MM.1S (cell line): ENCODE data around the gene BICC1.

Experiments
- DNase-seq: peaks from one replicate; pipeline ENCODE4 v3.0.0-alpha.2; 2015
- H2AFZ ChIP-seq: fragments of 300-600 bp; sonication (generic); 2 replicates; pipeline ENCODE4 v1.6.0; 2016; ENCODE audit warnings: antibody characterized with exemption, low read length
- H3F3A ChIP-seq: fragments of 300-600 bp; sonication (generic); 2 replicates; pipeline ENCODE4 v1.6.1; 2016; ENCODE audit warnings: mild to moderate bottlenecking, antibody characterized with exemption, low read length, moderate library complexity, mixed read lengths; ENCODE audit not compliant: insufficient read depth
- H3K27ac ChIP-seq: fragments of 300-600 bp; sonication (generic); 2 replicates; pipeline ENCODE4 v1.5.1; 2016; ENCODE audit warnings: mild to moderate bottlenecking, low read length
- H3K27me3 ChIP-seq: fragments of 300-600 bp; sonication (generic); replicated peaks from 2 replicates; pipeline ENCODE4 v1.6.0; 2016; ENCODE audit warnings: low read length; ENCODE audit not compliant: insufficient read depth
- H3K36me3 ChIP-seq: fragments of 300-600 bp; sonication (generic); replicated peaks from 2 replicates; pipeline ENCODE4 v1.6.1; 2016; ENCODE audit warnings: mild to moderate bottlenecking, low read length, mixed read lengths; ENCODE audit not compliant: insufficient read depth
- H3K4me1 ChIP-seq: fragments of 300-600 bp; sonication (generic); 2 replicates; pipeline ENCODE4 v1.6.1; 2016; ENCODE audit warnings: low read length, mixed read lengths
- H3K4me2 ChIP-seq: fragments of 300-600 bp; sonication (generic); 2 replicates; pipeline ENCODE4 v1.6.0; 2016; ENCODE audit warnings: low read depth, low read length
- H3K4me3 ChIP-seq: fragments of 300-600 bp; sonication (generic); 2 replicates; pipeline ENCODE4 v1.5.1; 2016; ENCODE audit warnings: low read length, mixed read lengths
- H3K79me2 ChIP-seq: fragments of 300-600 bp; sonication (generic); 2 replicates; pipeline ENCODE4 v1.6.1; 2016; ENCODE audit warnings: mixed run types, low read length, mixed read lengths
- H3K9ac ChIP-seq: fragments of 300-600 bp; sonication (generic); 2 replicates; pipeline ENCODE4 v1.6.1; 2016; ENCODE audit warnings: low read length, mixed read lengths
- H3K9me2 ChIP-seq: fragments of 300-600 bp; sonication (generic); replicated peaks from 2 replicates; pipeline ENCODE4 v1.6.1; 2016; ENCODE audit warnings: mild to moderate bottlenecking, low read length, mixed read lengths; ENCODE audit not compliant: insufficient read depth
- H3K9me3 ChIP-seq: fragments of 300-600 bp; sonication (generic); replicated peaks from 2 replicates; pipeline ENCODE4 v1.6.1; 2016; ENCODE audit warnings: mild to moderate bottlenecking, low read length, mixed read lengths; ENCODE audit not compliant: insufficient read depth
- H4K20me1 ChIP-seq: fragments of 300-600 bp; sonication (generic); 2 replicates; pipeline ENCODE4 v1.6.1; 2016; ENCODE audit warnings: mild to moderate bottlenecking, low read length, moderate library complexity, mixed read lengths; ENCODE audit not compliant: insufficient read depth
- EZH2 ChIP-seq: fragments of 300-600 bp; sonication (generic); optimal IDR thresholded peaks from 2 replicates; pipeline ENCODE3; 2017; ENCODE audit warnings: low read depth, mild to moderate bottlenecking, antibody characterized with exemption, low read length, mixed read lengths
- EZH2phosphoT487 ChIP-seq: fragments of 300-600 bp; sonication (generic); IDR thresholded peaks from 2 replicates; pipeline ENCODE4 v1.6.1; 2018; ENCODE audit warnings: antibody characterized with exemption, low read length
- TF ChIP-seq, protein P1 (sequence below): fragments of 300-600 bp; sonication (generic); IDR thresholded peaks from 2 replicates; pipeline ENCODE4 v1.5.1; 2016; ENCODE audit warnings: antibody characterized with exemption, low read length, mixed read lengths

BICC1 gene

DNA sequence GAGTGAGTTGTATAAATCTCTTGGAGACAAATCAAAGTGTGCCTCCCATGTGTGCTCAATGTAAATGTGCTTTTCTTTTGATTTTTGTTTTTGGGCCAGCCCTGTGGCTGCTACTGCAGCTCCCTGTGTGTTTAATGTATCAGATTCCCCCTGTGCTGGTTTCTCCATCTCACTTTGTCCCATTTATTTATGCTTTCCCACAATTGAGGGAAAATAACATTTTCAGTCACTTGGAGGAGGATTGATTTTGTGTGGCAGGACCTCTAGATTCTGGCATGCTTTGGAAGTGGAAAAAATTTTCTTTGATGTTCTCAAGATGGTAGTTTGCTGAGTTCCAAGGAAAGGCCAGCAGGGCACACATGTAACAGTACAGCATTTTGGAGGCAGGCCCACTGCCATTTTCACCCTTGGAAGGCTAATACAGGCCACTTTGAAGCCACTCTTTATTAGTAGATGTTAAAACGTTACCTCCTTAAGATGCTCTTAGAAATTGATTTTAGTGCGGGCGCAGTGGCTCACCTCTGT lies 323.6 kb downstream of the BICC1 start:
- Histone ChIP-seq H3K4me2 (no peak overlapping the region), H3K9me3 (no peaks in the 10 kb centered on the region), H3F3A (no peaks in the 10 kb centered on the region), H3K4me3 (no peak overlapping the region), H3K4me1 (no peaks in the 10 kb centered on the region), H3K27ac (no peak overlapping the region), H3K9me2 (no peaks in the 10 kb centered on the region), H4K20me1 (no peaks in the 10 kb centered on the region), H3K9ac (no peak overlapping the region), H3K36me3 (no peaks in the 10 kb centered on the region), H3K27me3 (no peaks in the 10 kb centered on the region), H2AFZ (no peak overlapping the region), H3K79me2 (no peaks in the 10 kb centered on the region)
- TF ChIP-seq, protein P1, sequence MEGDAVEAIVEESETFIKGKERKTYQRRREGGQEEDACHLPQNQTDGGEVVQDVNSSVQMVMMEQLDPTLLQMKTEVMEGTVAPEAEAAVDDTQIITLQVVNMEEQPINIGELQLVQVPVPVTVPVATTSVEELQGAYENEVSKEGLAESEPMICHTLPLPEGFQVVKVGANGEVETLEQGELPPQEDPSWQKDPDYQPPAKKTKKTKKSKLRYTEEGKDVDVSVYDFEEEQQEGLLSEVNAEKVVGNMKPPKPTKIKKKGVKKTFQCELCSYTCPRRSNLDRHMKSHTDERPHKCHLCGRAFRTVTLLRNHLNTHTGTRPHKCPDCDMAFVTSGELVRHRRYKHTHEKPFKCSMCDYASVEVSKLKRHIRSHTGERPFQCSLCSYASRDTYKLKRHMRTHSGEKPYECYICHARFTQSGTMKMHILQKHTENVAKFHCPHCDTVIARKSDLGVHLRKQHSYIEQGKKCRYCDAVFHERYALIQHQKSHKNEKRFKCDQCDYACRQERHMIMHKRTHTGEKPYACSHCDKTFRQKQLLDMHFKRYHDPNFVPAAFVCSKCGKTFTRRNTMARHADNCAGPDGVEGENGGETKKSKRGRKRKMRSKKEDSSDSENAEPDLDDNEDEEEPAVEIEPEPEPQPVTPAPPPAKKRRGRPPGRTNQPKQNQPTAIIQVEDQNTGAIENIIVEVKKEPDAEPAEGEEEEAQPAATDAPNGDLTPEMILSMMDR = no peak
- TF ChIP-seq EZH2phosphoT487 (no peak), EZH2 (no peak)
- DNase-seq = no peak

DNA sequence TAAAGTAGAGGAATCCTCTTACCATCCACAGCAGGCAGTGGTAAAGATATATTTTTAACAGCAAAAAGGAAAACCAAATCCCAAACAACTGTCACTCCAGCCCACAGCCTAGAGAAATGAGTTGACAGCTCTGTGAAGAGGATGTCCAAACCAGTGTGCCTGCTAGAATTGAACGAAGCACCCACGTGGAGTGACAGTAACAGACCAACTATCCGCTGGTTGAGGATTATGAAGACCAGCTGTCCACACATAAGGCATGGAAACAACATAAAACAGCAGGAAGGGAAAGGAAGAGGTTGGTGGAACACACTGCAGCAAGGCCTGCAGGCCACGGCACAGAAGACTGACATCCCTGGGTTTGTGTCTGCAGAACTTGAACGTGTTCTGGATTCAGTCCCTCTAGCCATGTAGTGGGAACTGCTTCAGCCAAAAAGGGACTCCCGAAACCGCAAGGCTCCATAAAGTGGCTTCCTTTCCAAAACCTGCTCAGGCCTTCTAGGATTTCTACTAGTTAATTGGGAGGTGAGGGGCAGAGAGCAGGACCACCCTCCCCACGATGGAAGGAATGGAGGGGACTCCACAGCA lies 324.4 kb downstream of the BICC1 start:
- H2AFZ ChIP-seq = no peak overlapping the region
- H3K9me2 ChIP-seq = no peaks in the 10 kb centered on the region
- H3K9me3 ChIP-seq = no peaks in the 10 kb centered on the region
- H3K27ac ChIP-seq = no peak overlapping the region
- no peaks in the 10 kb centered on the region for H3F3A ChIP-seq
- no peaks in the 10 kb centered on the region for H3K79me2 ChIP-seq
- no peak overlapping the region for H3K4me2 ChIP-seq
- H3K27me3 ChIP-seq = no peaks in the 10 kb centered on the region
- H3K9ac ChIP-seq = no peak overlapping the region
- H3K36me3 ChIP-seq = no peaks in the 10 kb centered on the region
- no peaks in the 10 kb centered on the region for H3K4me1 ChIP-seq
- H4K20me1 ChIP-seq = no peaks in the 10 kb centered on the region
- TF ChIP-seq, protein P1 = no peak
- TF ChIP-seq EZH2 = no peak
- H3K4me3 ChIP-seq = no peak overlapping the region
- no peak for DNase-seq

DNA sequence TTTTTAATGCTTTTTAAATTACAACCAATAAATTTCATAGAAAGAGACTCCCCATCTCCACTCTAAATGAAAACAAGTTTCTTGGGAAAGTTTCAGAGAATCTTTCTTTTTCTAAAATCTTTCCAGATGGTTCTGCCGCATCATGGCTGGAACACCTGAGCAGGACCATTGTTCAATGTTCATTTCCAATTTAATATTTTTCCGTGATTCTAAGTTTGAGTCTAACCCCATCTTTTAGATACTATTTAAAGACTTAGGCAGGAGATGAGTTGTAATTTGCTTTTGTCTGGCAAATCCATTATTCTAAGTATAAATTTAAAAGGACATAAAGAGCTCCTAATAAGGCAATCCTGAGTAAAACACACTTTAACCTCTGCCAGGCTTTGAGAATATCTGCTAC lies 325.2 kb downstream of the BICC1 start:
- Histone ChIP-seq H2AFZ (no peak overlapping the region), H3K4me2 (no peak overlapping the region), H3K9me3 (no peaks in the 10 kb centered on the region), H3K36me3 (no peaks in the 10 kb centered on the region), H3K79me2 (no peaks in the 10 kb centered on the region), H3K4me3 (no peak overlapping the region), H3K27me3 (no peaks in the 10 kb centered on the region), H3F3A (no peaks in the 10 kb centered on the region), H3K4me1 (no peaks in the 10 kb centered on the region), H3K9ac (no peak overlapping the region), H3K9me2 (no peaks in the 10 kb centered on the region), H3K27ac (no peak overlapping the region), H4K20me1 (no peaks in the 10 kb centered on the region)
- TF ChIP-seq, protein P1 = no peak
- TF ChIP-seq EZH2 = no peak
- no peak for TF ChIP-seq EZH2phosphoT487
- DNase-seq = no peak
